HepG2 (cell line): Measurements from ENCODE around the gene SAPCD1. TPM values are rescaled to one million over a fixed set of nuclear protein-coding genes. Genes with fewer than 3 reads are reported as not detected.

ENCODE experiments used
- AKAP8 ChIP-seq: sonication (generic); formaldehyde crosslinking; IDR thresholded peaks from 2 replicates; pipeline ENCODE4 v1.5.1; 2020; ENCODE audit warnings: mild to moderate bottlenecking, missing genetic modification reagents
- BORCS8-MEF2B ChIP-seq: sonication (generic); formaldehyde crosslinking; IDR thresholded peaks from 2 replicates; pipeline ENCODE4 v1.8.0; 2022; ENCODE audit warnings: mild to moderate bottlenecking, missing genetic modification reagents
- CAMTA2 ChIP-seq: sonication (generic); formaldehyde crosslinking; IDR thresholded peaks from 2 replicates; pipeline ENCODE4 v1.4.0; 2020; ENCODE audit warnings: mild to moderate bottlenecking, missing genetic modification reagents, borderline replicate concordance
- CTCF ChIP-seq: sonication (generic); formaldehyde crosslinking; IDR thresholded peaks from 2 replicates; pipeline ENCODE4 v1.5.0; 2020; ENCODE audit warnings: mild to moderate bottlenecking, missing genetic modification reagents, moderate library complexity
- GMEB1 ChIP-seq: sonication (generic); formaldehyde crosslinking; IDR thresholded peaks from 2 replicates; pipeline ENCODE4 v1.5.1; 2020; ENCODE audit warnings: missing genetic modification reagents, mild to moderate bottlenecking, borderline replicate concordance
- HOXA9 ChIP-seq: sonication (generic); formaldehyde crosslinking; IDR thresholded peaks from 2 replicates; pipeline ENCODE4 v1.8.1; 2022; ENCODE audit warnings: missing genetic modification reagents, mild to moderate bottlenecking, moderate library complexity, borderline replicate concordance
- MEF2D ChIP-seq: sonication (generic); formaldehyde crosslinking; IDR thresholded peaks from 2 replicates; pipeline ENCODE4 v1.5.1; 2020; ENCODE audit warnings: mild to moderate bottlenecking, missing genetic modification reagents
- MEIS2 ChIP-seq: sonication (generic); formaldehyde crosslinking; IDR thresholded peaks from 2 replicates; pipeline ENCODE4 v1.9.0; 2021; ENCODE audit warnings: mild to moderate bottlenecking, missing genetic modification reagents
- MTERF4 ChIP-seq: sonication (generic); formaldehyde crosslinking; IDR thresholded peaks from 2 replicates; pipeline ENCODE4 v1.8.0; 2023; ENCODE audit warnings: mild to moderate bottlenecking, missing genetic modification reagents
- NFE2 ChIP-seq: sonication (generic); formaldehyde crosslinking; IDR thresholded peaks from 2 replicates; pipeline ENCODE4 v1.4.0; 2020; ENCODE audit warnings: missing genetic modification reagents
- NRL ChIP-seq: sonication (generic); formaldehyde crosslinking; IDR thresholded peaks from 2 replicates; pipeline ENCODE4 v1.5.0; 2020; ENCODE audit warnings: missing genetic modification reagents, mild to moderate bottlenecking, moderate library complexity, borderline replicate concordance
- SP1 ChIP-seq, 2 experiments: fragments of 450-650 bp in 1 of 2; sonication (generic) in 1 of 2; formaldehyde crosslinking in 1 of 2; IDR thresholded peaks; 2 replicates each; pipeline versions ENCODE4 v1.4.0 to v1.6.1; 2016 to 2020; ENCODE audit warnings: missing genetic modification reagents in 1 of 2
- SUZ12 ChIP-seq: fragments of 150-350 bp; IDR thresholded peaks from 2 replicates; pipeline ENCODE4 v1.6.1; 2014; ENCODE audit warnings: low read depth, low read length
- TBX2 ChIP-seq: sonication (generic); formaldehyde crosslinking; IDR thresholded peaks from 2 replicates; pipeline ENCODE4 v1.5.0; 2020; ENCODE audit warnings: missing genetic modification reagents, mild to moderate bottlenecking, borderline replicate concordance
- U2AF2 ChIP-seq: fragments of 200-400 bp; formaldehyde crosslinking; IDR thresholded peaks from 2 replicates; pipeline ENCODE4 v1.6.1; 2017; ENCODE audit warnings: low read depth, mild to moderate bottlenecking, low read length
- polyA plus RNA-seq, 8 experiments: library from polyadenylated mRNA; depleted of rRNA in 3 of 8; stranded (reverse) in 7 of 8; unstranded in 1 of 8; fragments of >200 nt; fragmentation: Illumina TruSeq in 4 of 8; extraction: Trizol in 4 of 8; gene quantifications; 2 replicates each; pipeline versions ENCODE4 v1.2.1 to v1.2.3, GENCODE V29; 2011 to 2016; ENCODE audit warnings: low read depth in 4 of 8, missing spikeins in 1 of 8, mixed read lengths in 1 of 8; ENCODE audit not compliant: insufficient read depth in 1 of 8
- total RNA-seq, 5 experiments: library from RNA; depleted of rRNA; stranded (reverse); fragments of >200 nt; fragmentation: Illumina TruSeq; extraction: Trizol; gene quantifications; 2 replicates each; pipeline ENCODE4 v1.2.3, GENCODE V29; 2016; ENCODE audit warnings: low read depth in 1 of 5
- TF ChIP-seq, protein P1 (sequence below): sonication (generic); formaldehyde crosslinking; IDR thresholded peaks from 2 replicates; pipeline ENCODE4 v1.5.1; 2020; ENCODE audit warnings: mild to moderate bottlenecking, missing genetic modification reagents, borderline replicate concordance
- TF ChIP-seq, protein P2 (sequence below): sonication (generic); formaldehyde crosslinking; IDR thresholded peaks from 2 replicates; pipeline ENCODE4 v1.5.0; 2020; ENCODE audit warnings: missing genetic modification reagents, mild to moderate bottlenecking, borderline replicate concordance

SAPCD1 gene
- total and polyA plus RNA-seq, 2 of the 13 experiments (the other 11 are each of a cell fraction or from before 2014, with no cell fraction given), result 2.5 to 3.9 TPM

DNA sequence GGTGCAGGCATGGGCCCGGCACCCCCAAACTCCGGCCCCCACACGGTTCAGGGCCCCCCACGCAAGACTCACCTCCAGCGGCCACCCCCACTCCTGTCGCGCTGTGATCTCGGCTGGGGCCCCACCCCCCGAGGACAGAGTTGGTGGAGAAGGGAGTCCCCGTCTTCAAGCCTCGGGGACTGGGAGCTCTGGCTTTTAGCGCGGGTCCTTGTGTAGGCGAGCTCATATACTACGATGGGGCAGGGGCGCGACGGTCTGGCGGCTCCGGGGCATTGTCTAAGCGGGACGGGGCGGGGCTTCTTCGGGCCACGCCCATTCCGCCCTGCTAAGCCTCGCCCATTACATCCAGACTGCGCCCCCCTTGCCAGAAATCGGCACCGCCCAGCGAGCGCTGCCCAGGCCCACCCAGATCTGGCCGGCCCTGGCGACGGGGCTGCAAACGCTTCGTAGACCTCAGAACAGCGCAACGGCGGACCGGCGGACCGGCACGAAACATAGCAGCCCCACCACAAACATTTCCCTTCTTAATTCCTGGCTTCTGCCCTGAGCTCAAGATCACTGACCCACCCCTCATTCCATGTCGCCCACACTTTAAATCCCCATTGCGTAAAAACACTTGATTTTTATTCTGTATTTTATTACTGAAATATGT lies 32.4 kb upstream of the SAPCD1 start (continued):
- TF ChIP-seq, protein P1, sequence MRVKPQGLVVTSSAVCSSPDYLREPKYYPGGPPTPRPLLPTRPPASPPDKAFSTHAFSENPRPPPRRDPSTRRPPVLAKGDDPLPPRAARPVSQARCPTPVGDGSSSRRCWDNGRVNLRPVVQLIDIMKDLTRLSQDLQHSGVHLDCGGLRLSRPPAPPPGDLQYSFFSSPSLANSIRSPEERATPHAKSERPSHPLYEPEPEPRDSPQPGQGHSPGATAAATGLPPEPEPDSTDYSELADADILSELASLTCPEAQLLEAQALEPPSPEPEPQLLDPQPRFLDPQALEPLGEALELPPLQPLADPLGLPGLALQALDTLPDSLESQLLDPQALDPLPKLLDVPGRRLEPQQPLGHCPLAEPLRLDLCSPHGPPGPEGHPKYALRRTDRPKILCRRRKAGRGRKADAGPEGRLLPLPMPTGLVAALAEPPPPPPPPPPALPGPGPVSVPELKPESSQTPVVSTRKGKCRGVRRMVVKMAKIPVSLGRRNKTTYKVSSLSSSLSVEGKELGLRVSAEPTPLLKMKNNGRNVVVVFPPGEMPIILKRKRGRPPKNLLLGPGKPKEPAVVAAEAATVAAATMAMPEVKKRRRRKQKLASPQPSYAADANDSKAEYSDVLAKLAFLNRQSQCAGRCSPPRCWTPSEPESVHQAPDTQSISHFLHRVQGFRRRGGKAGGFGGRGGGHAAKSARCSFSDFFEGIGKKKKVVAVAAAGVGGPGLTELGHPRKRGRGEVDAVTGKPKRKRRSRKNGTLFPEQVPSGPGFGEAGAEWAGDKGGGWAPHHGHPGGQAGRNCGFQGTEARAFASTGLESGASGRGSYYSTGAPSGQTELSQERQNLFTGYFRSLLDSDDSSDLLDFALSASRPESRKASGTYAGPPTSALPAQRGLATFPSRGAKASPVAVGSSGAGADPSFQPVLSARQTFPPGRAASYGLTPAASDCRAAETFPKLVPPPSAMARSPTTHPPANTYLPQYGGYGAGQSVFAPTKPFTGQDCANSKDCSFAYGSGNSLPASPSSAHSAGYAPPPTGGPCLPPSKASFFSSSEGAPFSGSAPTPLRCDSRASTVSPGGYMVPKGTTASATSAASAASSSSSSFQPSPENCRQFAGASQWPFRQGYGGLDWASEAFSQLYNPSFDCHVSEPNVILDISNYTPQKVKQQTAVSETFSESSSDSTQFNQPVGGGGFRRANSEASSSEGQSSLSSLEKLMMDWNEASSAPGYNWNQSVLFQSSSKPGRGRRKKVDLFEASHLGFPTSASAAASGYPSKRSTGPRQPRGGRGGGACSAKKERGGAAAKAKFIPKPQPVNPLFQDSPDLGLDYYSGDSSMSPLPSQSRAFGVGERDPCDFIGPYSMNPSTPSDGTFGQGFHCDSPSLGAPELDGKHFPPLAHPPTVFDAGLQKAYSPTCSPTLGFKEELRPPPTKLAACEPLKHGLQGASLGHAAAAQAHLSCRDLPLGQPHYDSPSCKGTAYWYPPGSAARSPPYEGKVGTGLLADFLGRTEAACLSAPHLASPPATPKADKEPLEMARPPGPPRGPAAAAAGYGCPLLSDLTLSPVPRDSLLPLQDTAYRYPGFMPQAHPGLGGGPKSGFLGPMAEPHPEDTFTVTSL (CRISPR knock-in tag), result no peak
- TF ChIP-seq TBX2 (CRISPR knock-in tag) (peak; percentile 89), MEIS2 (0 out of 2 replicates have a peak, but pooled peaks have one; percentile 43), SP1 (IDR thresholded peaks at IDR 0.05) (no peak), SP1 (CRISPR knock-in tag; IDR thresholded peaks at IDR 0.05) (peak; percentile 71), U2AF2 (0 out of 2 replicates have a peak, but pooled peaks have one; percentile 72), HOXA9 (CRISPR knock-in tag) (peak; percentile 71; the same call in 1 of the 2 replicates), SUZ12 (no peak), CTCF (peak; percentile 23; the same call in 1 of the 2 replicates), MTERF4 (CRISPR knock-in tag) (0 out of 2 replicates have a peak, but pooled peaks have one; percentile 38), MEF2D (CRISPR knock-in tag) (peak; percentile 66; the same call in 1 of the 2 replicates), AKAP8 (CRISPR knock-in tag) (peak; percentile 80; the same call in 1 of the 2 replicates), CAMTA2 (no peak), NRL (CRISPR knock-in tag) (0 out of 2 replicates have a peak, but pooled peaks have one; percentile 33), BORCS8-MEF2B (CRISPR knock-in tag) (peak; percentile 65; the same call in 1 of the 2 replicates), GMEB1 (peak; percentile 23; the same call in 1 of the 2 replicates), NFE2 (no peak)
- TF ChIP-seq, protein P2, sequence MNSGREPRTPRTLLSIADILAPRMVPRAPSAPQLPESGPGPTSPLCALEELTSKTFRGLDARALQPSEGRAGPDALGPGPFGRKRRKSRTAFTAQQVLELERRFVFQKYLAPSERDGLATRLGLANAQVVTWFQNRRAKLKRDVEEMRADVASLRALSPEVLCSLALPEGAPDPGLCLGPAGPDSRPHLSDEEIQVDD (CRISPR knock-in tag), result 0 out of 2 replicates have a peak, but pooled peaks have one; percentile 74
